Measurements from ENCODE around the gene LYSMD2.

DNA sequence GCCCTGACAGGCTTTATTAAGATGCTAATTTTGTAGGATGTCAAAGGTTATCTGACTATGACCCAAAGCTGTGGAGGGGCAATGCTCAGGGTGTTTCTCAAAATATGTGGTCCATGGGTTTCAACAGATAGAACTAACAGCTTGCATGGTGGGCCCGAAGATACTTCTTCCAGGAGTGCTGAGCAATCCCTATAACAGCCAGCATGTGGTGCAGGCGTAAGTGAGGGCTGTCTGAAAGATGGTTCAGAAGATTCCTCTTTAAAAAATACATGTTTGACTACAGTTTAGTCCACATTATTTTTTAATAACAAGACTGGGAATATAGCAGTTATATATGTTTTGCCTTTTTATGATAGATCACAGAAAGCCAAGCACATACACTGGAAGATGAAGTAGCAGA, 48.6 kb downstream of the LYSMD2 start:
- TF ChIP-seq POLR2A (IDR thresholded peaks at IDR 0.05) (no peak), EP300 (IDR thresholded peaks at IDR 0.05) (no peak)
- TF ChIP-seq, protein P1, sequence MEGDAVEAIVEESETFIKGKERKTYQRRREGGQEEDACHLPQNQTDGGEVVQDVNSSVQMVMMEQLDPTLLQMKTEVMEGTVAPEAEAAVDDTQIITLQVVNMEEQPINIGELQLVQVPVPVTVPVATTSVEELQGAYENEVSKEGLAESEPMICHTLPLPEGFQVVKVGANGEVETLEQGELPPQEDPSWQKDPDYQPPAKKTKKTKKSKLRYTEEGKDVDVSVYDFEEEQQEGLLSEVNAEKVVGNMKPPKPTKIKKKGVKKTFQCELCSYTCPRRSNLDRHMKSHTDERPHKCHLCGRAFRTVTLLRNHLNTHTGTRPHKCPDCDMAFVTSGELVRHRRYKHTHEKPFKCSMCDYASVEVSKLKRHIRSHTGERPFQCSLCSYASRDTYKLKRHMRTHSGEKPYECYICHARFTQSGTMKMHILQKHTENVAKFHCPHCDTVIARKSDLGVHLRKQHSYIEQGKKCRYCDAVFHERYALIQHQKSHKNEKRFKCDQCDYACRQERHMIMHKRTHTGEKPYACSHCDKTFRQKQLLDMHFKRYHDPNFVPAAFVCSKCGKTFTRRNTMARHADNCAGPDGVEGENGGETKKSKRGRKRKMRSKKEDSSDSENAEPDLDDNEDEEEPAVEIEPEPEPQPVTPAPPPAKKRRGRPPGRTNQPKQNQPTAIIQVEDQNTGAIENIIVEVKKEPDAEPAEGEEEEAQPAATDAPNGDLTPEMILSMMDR (IDR thresholded peaks at IDR 0.05), result no peak
